HG03066 (cell line): ENCODE measurements around the gene HSD17B7.
A peak's percentile ranks its signal among the peaks of the same experiment; 100 is the strongest.
"Not testable (repeated sequence)": the region's sequence is repeated elsewhere in the genome, so short reads cannot be mapped to it uniquely, and the experiment has no call there.

Source experiments
- ATAC-seq: cut with Tn5 transposase; IDR thresholded peaks from one replicate; pipeline ENCODE4 v1.9.1; 2021; ENCODE audit warnings: low read depth; ENCODE audit not compliant: unreplicated experiment

Gene HSD17B7, protein sequence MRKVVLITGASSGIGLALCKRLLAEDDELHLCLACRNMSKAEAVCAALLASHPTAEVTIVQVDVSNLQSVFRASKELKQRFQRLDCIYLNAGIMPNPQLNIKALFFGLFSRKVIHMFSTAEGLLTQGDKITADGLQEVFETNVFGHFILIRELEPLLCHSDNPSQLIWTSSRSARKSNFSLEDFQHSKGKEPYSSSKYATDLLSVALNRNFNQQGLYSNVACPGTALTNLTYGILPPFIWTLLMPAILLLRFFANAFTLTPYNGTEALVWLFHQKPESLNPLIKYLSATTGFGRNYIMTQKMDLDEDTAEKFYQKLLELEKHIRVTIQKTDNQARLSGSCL

DNA sequence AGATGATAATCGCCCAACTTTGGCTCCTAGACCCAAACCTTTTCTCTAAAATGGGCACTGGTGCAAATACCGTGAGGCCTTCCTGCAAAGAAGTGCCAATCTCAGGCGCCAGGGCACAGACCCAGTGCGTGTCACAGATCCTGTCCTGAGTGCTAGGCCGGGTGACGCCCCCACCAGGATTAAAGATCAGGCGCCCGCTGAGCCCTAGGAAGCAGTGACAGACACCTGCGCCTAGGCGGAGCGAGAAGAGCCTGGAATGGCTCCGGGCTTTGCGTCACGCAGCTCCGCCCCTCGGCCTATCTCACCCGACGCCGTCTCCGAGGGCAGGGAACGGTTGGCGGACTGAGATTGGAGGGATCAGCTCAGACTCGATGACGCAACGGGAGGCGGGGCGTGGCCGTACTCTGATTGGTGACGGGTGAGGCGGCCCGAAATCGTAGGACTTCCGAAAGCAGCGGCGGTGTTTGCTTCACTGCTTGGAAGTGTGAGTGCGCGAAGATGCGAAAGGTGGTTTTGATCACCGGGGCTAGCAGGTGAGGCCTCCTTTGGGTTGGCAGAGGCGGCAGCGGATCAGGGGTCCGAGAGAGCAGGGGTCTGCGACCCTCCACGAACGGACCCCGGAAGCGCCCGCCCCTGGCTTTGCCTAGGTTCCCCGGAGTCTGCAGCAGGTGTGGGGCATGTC is at the start of gene HSD17B7:
HSD17B7 (plus strand) TSS at position 400 of the 682 bp plus-strand sequence; CDS start at position 499, 99 bp downstream.
- ATAC-seq: peak; percentile 99

DNA sequence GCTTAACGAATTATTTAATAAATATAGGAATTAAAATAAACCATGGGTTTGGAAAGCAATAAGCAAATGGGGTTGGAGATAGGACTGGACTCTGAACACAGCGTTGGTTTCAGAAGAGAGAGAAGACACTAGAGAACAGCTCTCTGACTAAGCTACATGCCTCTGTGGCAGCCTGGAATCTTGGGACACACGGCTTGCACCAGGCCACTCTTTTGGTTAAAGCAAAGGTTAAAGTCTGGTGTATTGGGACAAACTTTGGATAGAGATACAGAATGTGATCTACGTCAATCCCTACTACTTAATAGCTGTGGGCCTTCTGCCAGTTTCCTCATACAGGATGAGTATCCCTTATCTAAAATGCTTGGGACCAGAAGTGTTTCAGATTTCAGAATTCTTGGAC is 49.7 kb upstream of the HSD17B7 start:
- ATAC-seq: no peak

DNA sequence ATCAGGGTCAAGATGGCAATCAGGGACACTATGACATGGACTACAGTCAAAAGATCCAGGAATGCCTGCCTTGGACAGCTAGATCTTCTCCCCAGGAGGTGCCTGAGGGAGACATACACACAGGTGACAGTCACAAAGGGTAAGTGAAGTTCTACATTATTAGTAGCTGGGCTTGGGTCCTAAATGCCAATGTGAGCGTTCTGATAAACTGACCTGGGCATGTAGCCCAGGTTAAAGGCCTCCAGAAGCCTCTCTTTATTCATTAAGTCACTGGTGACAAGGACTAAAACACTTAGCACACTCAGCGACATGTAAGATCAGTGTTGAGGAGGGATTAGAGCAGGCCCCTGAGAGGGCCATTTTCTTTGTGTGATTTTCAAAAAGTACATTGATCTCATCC is 48.9 kb upstream of the HSD17B7 start:
- no peak for ATAC-seq

DNA sequence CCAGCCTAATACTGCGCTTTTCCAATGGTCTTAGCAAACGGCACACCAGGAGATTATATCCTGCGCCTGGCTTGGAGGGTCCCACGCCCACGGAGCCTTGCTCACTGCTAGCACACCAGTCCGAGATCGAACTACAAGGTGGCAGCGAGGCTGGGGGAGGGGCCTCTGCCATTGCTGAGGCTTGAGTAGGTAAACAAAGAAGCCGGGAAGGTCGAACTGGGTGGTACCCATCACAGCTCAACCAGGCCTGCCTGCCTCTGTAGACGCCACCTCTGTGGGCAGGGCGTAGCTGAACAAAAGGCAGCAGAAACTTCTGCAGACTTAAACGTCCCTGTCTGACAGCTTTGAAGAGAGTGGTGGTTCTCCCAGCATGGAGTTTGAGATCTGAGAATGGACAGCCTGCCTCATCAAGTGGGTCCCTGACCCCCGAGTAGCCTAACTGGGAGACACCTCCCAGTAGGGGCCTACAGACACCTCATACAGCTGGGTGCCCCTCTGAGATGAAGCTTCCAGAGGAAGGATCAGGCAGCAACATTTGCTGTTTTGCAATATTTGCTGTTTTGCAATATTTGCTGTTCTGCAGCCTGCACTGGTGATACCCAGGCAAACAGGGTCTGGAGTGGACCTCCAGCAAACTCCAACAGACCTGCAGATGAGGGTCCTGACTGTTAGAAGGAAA is 44.1 kb upstream of the HSD17B7 start:
- not testable (repeated sequence) for ATAC-seq

DNA sequence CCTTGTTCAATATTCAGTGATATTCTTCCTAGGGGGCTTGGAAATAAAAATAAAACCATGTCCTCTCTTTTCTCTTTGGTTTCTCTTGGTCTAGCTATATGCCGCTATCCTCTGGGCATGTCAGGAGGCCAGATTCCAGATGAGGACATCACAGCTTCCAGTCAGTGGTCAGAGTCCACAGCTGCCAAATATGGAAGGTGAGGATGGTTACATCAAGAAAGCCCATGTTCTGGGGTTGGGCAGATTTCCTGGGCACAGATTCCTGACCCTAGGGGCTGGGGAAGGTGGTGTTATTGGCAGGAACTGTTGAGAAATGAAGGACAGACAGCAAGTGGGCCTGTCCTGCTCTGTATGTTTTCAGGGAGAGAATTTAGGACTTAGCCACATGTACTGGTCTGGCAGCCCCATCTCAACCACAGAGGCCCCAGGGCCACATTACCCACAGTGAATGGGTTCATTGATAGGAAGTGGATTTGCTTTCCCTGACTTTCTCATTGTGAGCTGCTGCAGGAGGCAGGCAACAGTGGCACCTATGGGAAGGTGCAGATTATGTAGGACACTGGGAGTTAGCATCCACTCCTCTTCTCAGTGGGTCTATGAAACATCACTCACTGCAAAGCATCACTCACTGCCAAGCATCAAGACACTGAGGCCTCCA is 37.4 kb upstream of the HSD17B7 start:
- ATAC-seq: no peak

DNA sequence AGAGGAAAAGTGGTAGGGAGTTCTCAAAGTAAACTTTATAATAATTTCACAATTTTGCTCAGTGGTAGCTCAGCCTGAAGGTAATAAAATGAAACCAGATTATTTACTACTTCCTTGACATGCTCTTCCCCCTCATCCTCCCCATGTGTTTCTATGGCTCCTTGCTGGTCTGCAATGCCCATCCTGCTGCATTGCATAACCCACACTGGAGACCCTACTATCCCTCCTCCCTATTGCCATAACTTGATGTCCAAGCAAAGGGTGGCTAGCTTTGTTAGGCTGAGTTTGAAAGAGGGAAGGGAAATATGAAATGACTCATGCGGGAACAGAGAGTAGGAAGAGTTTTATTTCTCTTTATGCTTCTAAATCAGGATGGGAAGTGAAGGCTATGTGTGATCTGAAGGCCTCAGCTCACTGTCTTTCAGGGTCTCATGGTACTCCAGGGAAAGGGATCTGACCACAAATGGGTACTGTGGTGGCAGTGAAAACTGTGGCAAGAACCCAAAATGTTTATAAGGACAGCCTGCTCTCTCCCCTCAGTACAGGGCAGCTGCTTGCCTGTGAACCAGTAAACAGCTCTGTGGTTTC is 36.4 kb upstream of the HSD17B7 start:
- no peak for ATAC-seq

DNA sequence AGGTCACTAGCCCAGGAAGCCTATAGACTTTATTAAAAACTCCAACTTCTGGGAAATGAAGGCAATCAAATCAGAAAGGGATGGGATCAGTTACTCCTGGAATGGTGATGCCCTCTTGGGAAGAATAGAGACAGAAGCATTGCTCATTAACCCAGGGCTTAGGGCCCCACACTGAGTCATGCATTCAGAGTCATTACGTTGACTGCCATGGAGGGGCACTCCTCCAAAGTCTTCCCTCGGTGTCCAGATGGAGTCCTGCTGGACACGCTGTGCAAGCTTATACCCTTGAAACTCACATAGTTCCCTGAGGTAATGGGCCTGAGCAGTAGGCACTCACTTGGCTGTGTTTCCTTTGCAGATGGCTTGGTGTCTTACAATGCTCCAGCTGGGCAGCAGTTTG is 35.2 kb upstream of the HSD17B7 start:
- ATAC-seq: no peak

DNA sequence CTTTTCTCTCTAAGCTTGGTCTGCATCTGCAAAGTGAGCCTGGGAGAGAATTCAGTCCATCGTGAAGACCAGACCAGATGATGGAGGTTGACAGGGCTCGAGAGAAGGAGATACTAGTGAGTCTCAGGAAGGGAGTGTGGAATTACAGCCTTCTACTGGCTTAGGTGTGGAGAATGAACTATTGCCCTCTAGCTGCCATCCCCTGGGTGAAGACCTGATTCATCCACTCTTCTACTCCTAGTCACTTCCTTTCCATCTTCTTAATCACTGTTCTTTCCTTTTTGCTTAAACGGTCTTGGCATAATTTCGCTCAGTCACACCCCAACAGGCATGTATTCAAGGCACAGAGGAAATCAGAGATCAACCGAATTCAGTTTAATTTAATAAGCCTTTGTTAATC is 34.0 kb upstream of the HSD17B7 start:
- no peak for ATAC-seq

DNA sequence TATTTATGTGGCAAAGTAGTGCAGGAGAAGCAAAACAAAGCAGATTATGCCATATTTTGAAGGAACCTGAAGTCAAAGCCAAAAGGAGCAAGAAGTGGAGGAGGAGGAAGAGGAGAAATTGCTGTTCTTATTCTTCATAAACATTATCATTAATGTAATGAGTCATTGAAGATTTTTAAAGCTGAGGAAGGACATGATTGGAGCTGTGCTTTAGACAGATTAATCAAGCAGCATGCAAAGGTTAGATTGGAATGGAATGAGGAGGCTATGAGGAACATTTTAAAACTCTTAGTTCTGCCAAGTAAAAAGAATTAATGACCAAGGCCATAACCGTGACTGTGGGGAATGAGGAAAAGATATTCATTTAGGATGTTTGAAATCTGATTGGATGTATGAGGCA is 33.0 kb upstream of the HSD17B7 start:
- ATAC-seq: no peak

DNA sequence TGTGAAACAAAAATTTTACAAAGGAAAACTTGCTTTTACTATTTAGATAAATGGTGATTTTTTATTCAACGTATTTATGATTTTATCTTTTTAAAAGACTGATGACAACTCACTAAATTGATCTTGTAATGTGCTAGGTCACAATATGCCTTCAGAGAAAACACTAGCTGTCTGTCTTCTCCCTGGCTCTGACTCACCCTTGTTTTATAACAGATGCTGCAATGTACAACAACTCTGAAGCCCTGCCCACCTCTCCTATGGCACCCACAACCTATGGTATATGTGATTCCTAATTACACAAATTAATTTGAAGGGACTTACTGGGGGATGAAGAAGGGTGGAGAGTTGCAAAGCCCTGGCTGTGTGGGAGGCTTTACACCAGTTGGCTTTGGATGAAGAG is 24.7 kb upstream of the HSD17B7 start:
- no peak for ATAC-seq

DNA sequence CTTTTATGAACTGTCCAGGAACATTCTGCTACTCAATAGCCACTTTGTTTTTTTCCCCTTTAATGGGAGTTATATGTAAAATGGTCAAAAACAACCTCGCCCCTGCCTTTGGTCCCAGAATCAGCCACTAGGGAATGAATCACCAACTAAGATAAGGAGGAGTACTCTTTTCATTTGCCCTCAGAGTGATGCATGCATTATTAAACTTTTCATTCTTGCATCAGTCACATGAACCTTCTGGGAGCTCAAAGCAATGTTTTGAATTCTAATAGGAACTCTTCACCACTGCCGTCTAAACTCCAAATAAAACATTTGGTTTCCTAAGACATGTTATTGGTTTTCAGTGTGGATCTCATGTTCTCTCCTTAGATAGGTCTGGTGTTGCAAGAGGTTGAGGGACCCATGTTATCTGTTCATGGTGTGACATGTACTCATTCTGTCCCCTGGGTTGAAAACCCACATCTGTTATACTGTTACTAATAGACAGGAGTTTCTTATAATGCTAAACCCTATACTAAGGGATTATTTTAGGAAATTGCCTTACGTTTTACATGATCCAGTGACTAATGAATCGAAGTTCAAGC is 17.8 kb upstream of the HSD17B7 start:
- no peak for ATAC-seq

DNA sequence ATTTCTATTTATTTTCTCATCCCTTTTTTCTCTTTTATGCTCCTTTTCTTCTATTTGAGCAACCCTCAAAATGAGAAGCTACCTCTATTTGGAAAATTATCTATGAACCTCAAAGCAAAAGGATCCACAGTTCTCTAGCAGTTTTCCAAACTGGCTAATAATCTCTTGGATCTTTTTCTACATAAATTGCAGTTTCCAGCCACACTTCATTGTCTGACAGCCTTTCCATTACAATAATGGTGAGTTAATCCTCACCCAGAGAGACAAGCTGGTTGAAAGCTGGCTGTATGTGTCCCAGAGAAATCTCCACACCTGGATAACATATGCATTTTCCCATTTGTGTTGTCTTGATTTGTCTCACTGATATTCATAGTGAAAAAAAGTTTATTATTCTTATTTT is 16.5 kb upstream of the HSD17B7 start:
- ATAC-seq: no peak

DNA sequence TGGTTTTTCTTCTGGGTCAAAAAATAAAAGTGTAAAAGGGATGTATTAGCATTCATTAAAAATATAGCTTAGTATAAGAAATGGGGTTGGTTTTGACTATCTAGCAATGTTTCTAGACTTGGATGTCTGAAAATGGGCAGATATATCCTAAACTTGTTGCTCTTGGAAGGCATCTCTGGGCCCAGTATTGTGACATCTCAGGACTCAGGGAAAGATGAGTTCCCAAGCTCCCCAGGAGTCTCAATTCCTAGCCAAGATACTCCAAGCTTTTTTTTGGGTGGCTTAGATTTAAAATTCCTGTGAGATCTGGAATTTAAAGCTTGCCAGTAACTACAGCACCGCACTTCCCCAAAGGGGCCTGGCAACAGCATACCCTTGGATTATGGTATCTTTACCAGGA is 11.5 kb upstream of the HSD17B7 start:
- no peak for ATAC-seq

DNA sequence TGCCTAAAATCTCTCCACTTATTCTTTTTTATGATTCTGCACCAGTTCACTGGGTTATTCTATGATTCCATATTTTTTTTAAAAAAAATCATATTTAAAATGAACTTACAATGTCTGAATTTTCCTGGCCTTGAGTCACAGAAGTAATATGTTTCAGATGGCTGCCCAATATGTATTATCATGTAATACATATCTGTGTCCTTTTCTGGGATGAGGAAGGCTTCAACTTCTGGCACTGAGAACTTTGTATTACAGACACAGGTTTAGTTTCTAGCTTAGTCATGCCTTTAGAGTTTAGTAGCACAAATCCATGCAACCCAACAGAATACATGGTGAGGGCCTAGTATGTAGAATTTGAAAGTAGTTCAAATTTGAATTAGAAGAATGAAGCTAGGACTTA is 7.8 kb upstream of the HSD17B7 start:
- ATAC-seq: no peak

DNA sequence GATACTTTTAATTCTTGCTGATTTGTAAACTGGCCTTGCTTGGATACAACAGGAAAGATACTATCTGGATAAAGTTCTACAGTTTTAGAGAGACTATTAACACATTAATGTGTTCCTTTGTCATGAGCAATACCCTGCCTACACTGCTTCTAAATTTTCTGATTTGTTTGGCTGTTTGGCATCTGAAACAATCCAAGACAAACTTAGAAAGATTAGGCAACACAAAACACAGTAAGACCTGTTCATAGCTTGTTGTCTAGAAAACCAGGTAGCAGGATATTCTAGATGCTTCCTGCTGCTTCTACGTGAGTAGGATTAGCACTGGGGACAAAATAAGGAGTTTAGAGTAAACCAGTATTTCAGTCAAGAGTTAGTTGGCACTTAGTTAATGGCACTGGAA is 5.6 kb upstream of the HSD17B7 start:
- not testable (repeated sequence) for ATAC-seq

DNA sequence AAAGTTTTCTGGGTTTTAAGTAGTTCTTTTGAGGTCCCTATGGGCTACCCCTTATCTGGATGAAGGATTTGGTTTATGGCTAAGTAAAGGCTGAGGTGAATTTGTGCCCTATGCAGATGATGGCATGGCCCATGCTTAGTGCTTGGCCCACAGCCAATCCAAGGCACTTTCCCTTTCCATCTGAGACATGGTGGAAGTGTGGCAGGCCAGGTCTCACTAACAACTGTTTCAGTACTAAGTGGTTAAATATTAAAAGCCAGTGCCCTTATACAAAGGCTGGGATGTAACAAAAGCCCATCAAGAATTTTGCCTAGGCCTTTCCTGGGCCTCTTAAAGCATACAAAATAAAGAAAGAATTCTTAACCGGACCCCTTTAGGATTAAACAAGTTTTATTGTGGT is 1.7 kb upstream of the HSD17B7 start:
- not testable (repeated sequence) for ATAC-seq

DNA sequence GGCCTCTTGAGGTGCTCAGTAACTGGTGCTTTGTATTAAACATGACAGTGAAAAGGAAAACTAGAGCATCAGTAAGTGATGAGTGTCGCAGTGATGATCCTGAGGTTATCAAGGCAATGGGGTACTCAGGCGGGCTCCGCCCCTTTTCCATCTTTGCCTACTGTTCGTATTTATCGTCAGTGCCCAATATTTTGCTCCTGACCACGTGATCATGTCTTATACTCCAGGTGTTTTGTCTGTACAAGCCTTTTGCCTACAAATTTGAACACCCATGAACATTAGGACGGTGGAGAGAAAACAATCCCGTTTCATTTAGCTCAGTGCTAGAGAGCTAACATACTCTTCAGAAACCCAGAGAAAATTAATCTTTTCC is 469 bp downstream of the HSD17B7 start:
- ATAC-seq: not testable (repeated sequence)

DNA sequence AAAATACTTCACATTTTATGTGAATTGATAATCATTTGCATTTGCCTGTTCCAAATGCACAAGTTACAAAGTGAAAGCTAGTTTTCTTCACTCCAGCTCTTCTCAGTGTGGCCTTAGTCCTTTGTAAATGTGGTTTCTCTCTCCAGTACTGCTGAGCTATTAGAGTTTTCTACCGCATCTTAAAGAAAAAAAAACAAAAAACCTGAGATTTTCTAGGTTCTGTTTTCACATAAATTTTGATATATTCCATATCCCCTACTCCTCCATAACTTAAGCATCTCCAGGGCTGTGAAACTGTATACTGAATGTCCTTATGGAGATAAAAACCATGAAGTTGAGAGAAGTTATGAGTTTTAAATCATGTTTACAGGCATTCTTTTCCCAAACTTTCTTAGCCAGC is 3.8 kb downstream of the HSD17B7 start:
- ATAC-seq: not testable (repeated sequence)

DNA sequence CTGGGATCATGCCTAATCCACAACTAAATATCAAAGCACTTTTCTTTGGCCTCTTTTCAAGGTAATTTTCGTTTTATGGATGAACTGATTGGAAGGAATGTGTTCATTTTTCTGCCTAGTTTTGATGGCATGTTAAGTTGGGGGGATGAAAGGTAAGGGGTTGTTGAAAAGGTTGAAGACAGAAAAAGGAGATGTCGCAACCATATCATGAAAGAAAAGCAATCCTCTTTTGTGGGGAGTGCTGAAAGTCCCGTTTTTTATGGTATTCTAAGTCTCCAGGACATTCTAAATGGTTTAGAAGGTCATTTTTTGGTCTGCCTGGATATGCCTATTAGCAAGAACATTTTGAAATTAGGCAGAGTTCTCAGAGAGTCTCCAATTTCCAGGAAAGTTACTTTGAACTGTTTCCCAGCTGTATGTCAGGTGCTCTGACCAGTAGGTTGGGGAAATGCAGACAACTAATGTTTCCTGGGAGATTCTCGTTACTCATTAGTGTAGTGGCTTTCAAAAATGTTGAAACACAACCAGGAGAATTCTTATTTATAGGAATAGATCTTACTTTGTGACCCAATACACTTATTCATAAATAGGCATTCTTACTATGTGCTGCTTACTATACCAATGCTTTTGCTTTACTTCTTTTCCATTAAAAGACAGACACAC is 6.2 kb downstream of the HSD17B7 start:
- not testable (repeated sequence) for ATAC-seq
